Central memory CD8-positive, alpha-beta T cell (primary cell): ENCODE measurements around the gene UEVLD.
A peak's percentile ranks its signal among the peaks of the same experiment; 100 is the strongest.

Source experiments
- ATAC-seq: fragments of 150-1000 bp; cut with Tn5 transposase; replicated peaks from 2 replicates; pipeline ENCODE4 v1.10.0; 2022; ENCODE audit warnings: mild to moderate bottlenecking, moderate FRiP score, moderate number of reproducible peaks; ENCODE audit not compliant: poor library complexity, severe bottlenecking; ENCODE audit errors: extremely low read depth
- DNase-seq, 2 donors: peaks; one replicate each; pipeline ENCODE4 v3.0.0; 2021; ENCODE audit warnings: low spot score in 2 of 2
- H3K27ac Mint-ChIP-seq: one replicate; pipeline ENCODE4 v1.8.0; 2022; ENCODE audit warnings: low read depth, mild to moderate bottlenecking, moderate library complexity, mixed read lengths
- H3K27me3 Mint-ChIP-seq: one replicate; pipeline ENCODE4 v1.8.0; 2022; ENCODE audit warnings: mixed read lengths
- H3K36me3 Mint-ChIP-seq: one replicate; pipeline ENCODE4 v1.8.0; 2022; ENCODE audit warnings: mild to moderate bottlenecking, moderate library complexity, mixed read lengths; ENCODE audit not compliant: insufficient read depth
- H3K4me1 Mint-ChIP-seq: one replicate; pipeline ENCODE4 v1.8.0; 2022; ENCODE audit warnings: mixed read lengths
- H3K4me3 Mint-ChIP-seq: one replicate; pipeline ENCODE4 v1.8.0; 2022; ENCODE audit warnings: mild to moderate bottlenecking, moderate library complexity, mixed read lengths
- H3K9me3 Mint-ChIP-seq: one replicate; pipeline ENCODE4 v1.8.0; 2022; ENCODE audit warnings: mixed read lengths

UEVLD gene

GRCh38 chr11:18524248-18524647 lies 64.3 kb downstream of the UEVLD start:
- Mint-ChIP-seq H3K27me3 (no peaks in the 10 kb centered on the region), H3K4me3 (no peak overlapping the region), H3K9me3 (no peaks in the 10 kb centered on the region), H3K27ac (peak overlapping the region; percentile 62), H3K36me3 (peaks cover 29% of the 10 kb centered on the region), H3K4me1 (peaks cover 57% of the 10 kb centered on the region)
- DNase-seq (no peak), ATAC-seq (no peak)

- Mint-ChIP-seq H3K4me3 (no peak overlapping the region), H3K4me1 (peaks cover 57% of the 10 kb centered on the region), H3K9me3 (no peaks in the 10 kb centered on the region), H3K36me3 (peaks cover 32% of the 10 kb centered on the region), H3K27me3 (no peaks in the 10 kb centered on the region), H3K27ac (peak overlapping the region; percentile 54)
- no peak for DNase-seq
- no peak for ATAC-seq
These were observed 65.5 kb downstream of the UEVLD start for GRCh38 chr11:18523084-18523483.

GRCh38 chr11:18522388-18522787 lies 66.1 kb downstream of the UEVLD start:
- H3K4me3 Mint-ChIP-seq: no peak overlapping the region
- ATAC-seq (no peak), DNase-seq (no peak)
- no peaks in the 10 kb centered on the region for H3K9me3 Mint-ChIP-seq
- H3K36me3 Mint-ChIP-seq: peaks cover 31% of the 10 kb centered on the region
- H3K27me3 Mint-ChIP-seq: no peaks in the 10 kb centered on the region
- H3K27ac Mint-ChIP-seq: peak overlapping the region; percentile 54
- H3K4me1 Mint-ChIP-seq: peaks cover 56% of the 10 kb centered on the region

- H3K4me1 Mint-ChIP-seq: peaks cover 43% of the 10 kb centered on the region
- no peaks in the 10 kb centered on the region for H3K27me3 Mint-ChIP-seq
- no peak overlapping the region for H3K27ac Mint-ChIP-seq
- no peak for DNase-seq
- H3K4me3 Mint-ChIP-seq: no peak overlapping the region
- H3K36me3 Mint-ChIP-seq: peaks cover 19% of the 10 kb centered on the region
- no peaks in the 10 kb centered on the region for H3K9me3 Mint-ChIP-seq
- ATAC-seq: no peak
These were observed 67.4 kb downstream of the UEVLD start for GRCh38 chr11:18521122-18521521.

- no peak overlapping the region for H3K27ac Mint-ChIP-seq
- ATAC-seq: no peak
- peaks cover 22% of the 10 kb centered on the region for H3K4me1 Mint-ChIP-seq
These were observed 86.2 kb downstream of the UEVLD start for GRCh38 chr11:18502352-18502751.

GRCh38 chr11:18501629-18502028 lies 86.9 kb downstream of the UEVLD start:
- Mint-ChIP-seq H3K36me3 (peaks cover 68% of the 10 kb centered on the region), H3K4me1 (peaks cover 19% of the 10 kb centered on the region), H3K9me3 (no peaks in the 10 kb centered on the region), H3K4me3 (no peak overlapping the region), H3K27ac (peak overlapping the region; percentile 0), H3K27me3 (no peaks in the 10 kb centered on the region)
- no peak for ATAC-seq
- no peak for DNase-seq

More at GRCh38 chr11:18502352-18502751, 86.2 kb downstream of the UEVLD start:
- Mint-ChIP-seq H3K9me3 (no peaks in the 10 kb centered on the region), H3K36me3 (peaks cover 70% of the 10 kb centered on the region), H3K4me3 (no peak overlapping the region), H3K27me3 (no peaks in the 10 kb centered on the region)
- no peak for DNase-seq

GRCh38 chr11:18498039-18498438 lies 90.5 kb downstream of the UEVLD start:
- Mint-ChIP-seq H3K27ac (peak overlapping the region; percentile 66), H3K4me3 (no peak overlapping the region), H3K4me1 (peaks cover 24% of the 10 kb centered on the region), H3K9me3 (no peaks in the 10 kb centered on the region), H3K36me3 (peaks cover 63% of the 10 kb centered on the region), H3K27me3 (no peaks in the 10 kb centered on the region)
- ATAC-seq (no peak), DNase-seq (no peak)

GRCh38 chr11:18495703-18496102 lies 92.8 kb downstream of the UEVLD start:
- no peak for DNase-seq
- Mint-ChIP-seq H3K4me3 (no peak overlapping the region), H3K27me3 (no peaks in the 10 kb centered on the region), H3K36me3 (peaks cover 48% of the 10 kb centered on the region), H3K4me1 (peaks cover 31% of the 10 kb centered on the region), H3K27ac (no peak overlapping the region), H3K9me3 (no peaks in the 10 kb centered on the region)
- no peak for ATAC-seq

- ATAC-seq (no peak), DNase-seq (no peak)
- Mint-ChIP-seq H3K4me1 (peaks cover 36% of the 10 kb centered on the region), H3K27me3 (no peaks in the 10 kb centered on the region), H3K27ac (peak overlapping the region; percentile 61), H3K36me3 (peaks cover 48% of the 10 kb centered on the region), H3K9me3 (no peaks in the 10 kb centered on the region), H3K4me3 (no peak overlapping the region)
These were observed 93.3 kb downstream of the UEVLD start for GRCh38 chr11:18495271-18495670.

GRCh38 chr11:18493310-18493709 lies 95.2 kb downstream of the UEVLD start:
- H3K27ac Mint-ChIP-seq: peak overlapping the region; percentile 19
- DNase-seq (no peak), ATAC-seq (no peak)
- no peaks in the 10 kb centered on the region for H3K9me3 Mint-ChIP-seq
- no peak overlapping the region for H3K4me3 Mint-ChIP-seq
- peaks cover 41% of the 10 kb centered on the region for H3K36me3 Mint-ChIP-seq
- H3K27me3 Mint-ChIP-seq: no peaks in the 10 kb centered on the region
- peaks cover 28% of the 10 kb centered on the region for H3K4me1 Mint-ChIP-seq

GRCh38 chr11:18492888-18493287 lies 95.6 kb downstream of the UEVLD start:
- DNase-seq: no peak
- Mint-ChIP-seq H3K36me3 (peaks cover 42% of the 10 kb centered on the region), H3K27me3 (no peaks in the 10 kb centered on the region), H3K27ac (peak overlapping the region; percentile 19), H3K4me3 (no peak overlapping the region), H3K9me3 (no peaks in the 10 kb centered on the region), H3K4me1 (peaks cover 24% of the 10 kb centered on the region)
- ATAC-seq: no peak

GRCh38 chr11:18491924-18492323 lies 96.6 kb downstream of the UEVLD start:
- Mint-ChIP-seq H3K27ac (no peak overlapping the region), H3K27me3 (no peaks in the 10 kb centered on the region), H3K4me1 (peaks cover 22% of the 10 kb centered on the region), H3K36me3 (peaks cover 43% of the 10 kb centered on the region), H3K4me3 (no peak overlapping the region), H3K9me3 (no peaks in the 10 kb centered on the region)
- no peak for DNase-seq
- no peak for ATAC-seq

- Mint-ChIP-seq H3K27me3 (no peaks in the 10 kb centered on the region), H3K36me3 (peaks cover 36% of the 10 kb centered on the region), H3K27ac (peak overlapping the region; percentile 73), H3K9me3 (no peaks in the 10 kb centered on the region), H3K4me3 (no peak overlapping the region), H3K4me1 (peaks cover 22% of the 10 kb centered on the region)
- ATAC-seq: no peak
- no peak for DNase-seq
These were observed 97.6 kb downstream of the UEVLD start for GRCh38 chr11:18490736-18491485.
